GM12801 (cell line): ENCODE results near the gene KRT4.

Experiments used
- CTCF ChIP-seq: IDR thresholded peaks from one replicate; pipeline ENCODE4 v1.5.1; 2011; ENCODE audit warnings: control low read depth; ENCODE audit not compliant: insufficient read length; ENCODE audit errors: extremely low read depth

The KRT4 gene

GRCh38 chr12:52819731-52820510, 6.0 kb upstream of the KRT4 start:
- no peak for TF ChIP-seq CTCF

- TF ChIP-seq CTCF = no peak
Measured at GRCh38 chr12:52818887-52819420, 5.0 kb upstream of the KRT4 start.

- TF ChIP-seq CTCF = no peak
Measured at GRCh38 chr12:52818388-52818787, 4.5 kb upstream of the KRT4 start.

GRCh38 chr12:52817699-52818238, 3.9 kb upstream of the KRT4 start:
- TF ChIP-seq CTCF = no peak

GRCh38 chr12:52817003-52817698, 3.2 kb upstream of the KRT4 start:
- TF ChIP-seq CTCF = no peak

GRCh38 chr12:52815676-52816588, 2.0 kb upstream of the KRT4 start:
- no peak for TF ChIP-seq CTCF
